GM12873 (cell line): ENCODE measurements around the gene CDK5R2.

Experiments
- CTCF ChIP-seq: IDR thresholded peaks from 2 replicates; pipeline ENCODE4 v1.5.1; 2012; ENCODE audit warnings: low read depth, mild to moderate bottlenecking, moderate library complexity, low read length, control low read depth; ENCODE audit not compliant: insufficient read depth; ENCODE audit errors: missing control alignments

Gene CDK5R2

GRCh38 chr2:218959141-218959731 is at the start of gene CDK5R2:
Gene CDK5R2, plus strand, starts transcription at chr2:218959666. Its CDS starts 155 bp downstream, at chr2:218959821.
- TF ChIP-seq CTCF: no peak

GRCh38 chr2:218910741-218911140 is 48.7 kb upstream of the CDK5R2 start:
- no peak for TF ChIP-seq CTCF

GRCh38 chr2:218920504-218920903 is 39.0 kb upstream of the CDK5R2 start:
- TF ChIP-seq CTCF: no peak

- TF ChIP-seq CTCF: no peak
Measured at GRCh38 chr2:218924757-218925156, 34.7 kb upstream of the CDK5R2 start.

GRCh38 chr2:218925434-218925833 is 34.0 kb upstream of the CDK5R2 start:
- no peak for TF ChIP-seq CTCF

- TF ChIP-seq CTCF: no peak
Measured at GRCh38 chr2:218927422-218927821, 32.0 kb upstream of the CDK5R2 start.

- no peak for TF ChIP-seq CTCF
Measured at GRCh38 chr2:218927876-218928275, 31.6 kb upstream of the CDK5R2 start.
